ENCODE measurements around the gene AUTS2.
A peak's percentile ranks its signal among the peaks of the same experiment; 100 is the strongest.

AUTS2 gene

DNA sequence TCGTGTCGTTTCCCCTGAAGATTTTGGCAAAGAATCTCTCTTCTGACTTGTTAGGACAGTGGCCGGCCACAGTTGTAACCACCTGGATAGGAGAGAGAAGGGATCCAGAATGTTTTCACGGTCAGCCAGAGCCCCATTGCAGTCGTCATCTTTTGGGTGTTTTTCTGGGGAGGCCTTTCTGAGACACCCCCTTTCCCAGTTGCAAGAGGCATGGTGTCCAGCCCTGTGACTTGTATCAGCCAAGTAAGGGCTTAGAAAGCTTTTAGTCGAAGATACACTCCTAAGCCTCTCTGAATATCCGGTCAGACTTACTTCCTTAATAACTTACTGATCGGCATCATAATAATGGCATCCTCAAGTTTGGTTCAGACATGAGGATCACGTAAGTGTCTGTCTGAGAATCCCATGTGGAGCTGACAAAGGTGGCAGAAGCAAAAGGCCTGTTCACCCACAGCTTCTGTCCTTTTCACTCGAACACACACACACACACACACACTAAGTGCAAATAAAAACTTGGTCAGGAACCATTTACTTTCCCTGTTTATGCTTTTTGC is 1098.0 kb downstream of the AUTS2 start:
- TF ChIP-seq, protein P1, sequence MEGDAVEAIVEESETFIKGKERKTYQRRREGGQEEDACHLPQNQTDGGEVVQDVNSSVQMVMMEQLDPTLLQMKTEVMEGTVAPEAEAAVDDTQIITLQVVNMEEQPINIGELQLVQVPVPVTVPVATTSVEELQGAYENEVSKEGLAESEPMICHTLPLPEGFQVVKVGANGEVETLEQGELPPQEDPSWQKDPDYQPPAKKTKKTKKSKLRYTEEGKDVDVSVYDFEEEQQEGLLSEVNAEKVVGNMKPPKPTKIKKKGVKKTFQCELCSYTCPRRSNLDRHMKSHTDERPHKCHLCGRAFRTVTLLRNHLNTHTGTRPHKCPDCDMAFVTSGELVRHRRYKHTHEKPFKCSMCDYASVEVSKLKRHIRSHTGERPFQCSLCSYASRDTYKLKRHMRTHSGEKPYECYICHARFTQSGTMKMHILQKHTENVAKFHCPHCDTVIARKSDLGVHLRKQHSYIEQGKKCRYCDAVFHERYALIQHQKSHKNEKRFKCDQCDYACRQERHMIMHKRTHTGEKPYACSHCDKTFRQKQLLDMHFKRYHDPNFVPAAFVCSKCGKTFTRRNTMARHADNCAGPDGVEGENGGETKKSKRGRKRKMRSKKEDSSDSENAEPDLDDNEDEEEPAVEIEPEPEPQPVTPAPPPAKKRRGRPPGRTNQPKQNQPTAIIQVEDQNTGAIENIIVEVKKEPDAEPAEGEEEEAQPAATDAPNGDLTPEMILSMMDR (IDR thresholded peaks at IDR 0.05; ENCODE audit: low read depth, low read length, missing control alignments), result no peak
- peak overlapping the region; percentile 96 for H3K4me3 ChIP-seq (ENCODE audit: low read depth, low read length)
- no peak for DNase-seq (ENCODE audit: low read depth)

DNA sequence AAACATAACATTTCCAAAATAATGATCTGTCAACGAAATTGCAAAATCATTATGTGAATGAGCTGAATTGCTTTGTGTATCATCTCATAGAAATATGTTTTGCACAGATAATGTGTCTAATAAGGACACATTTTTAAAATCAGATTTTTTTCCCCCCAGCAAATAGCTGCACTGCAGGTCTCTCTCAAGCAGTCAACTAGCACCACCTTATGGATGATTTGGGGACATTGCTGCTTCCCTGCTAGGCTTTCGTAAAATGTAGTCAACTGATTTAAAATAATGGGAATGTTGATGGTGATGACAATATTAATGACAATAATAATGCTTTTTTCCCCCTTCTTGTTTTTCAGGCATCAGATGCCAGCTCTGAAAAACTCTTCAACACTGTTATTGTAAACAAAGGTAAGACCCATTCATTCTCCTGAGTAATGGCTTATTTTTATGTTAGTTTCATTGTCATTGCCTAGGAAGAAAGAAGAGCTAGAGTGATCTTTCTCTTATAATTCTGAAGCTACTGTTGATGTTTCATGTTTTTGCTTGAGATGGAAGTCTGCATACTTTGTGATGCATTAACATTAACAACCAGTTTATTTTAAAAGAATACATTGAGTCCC is 1100.1 kb downstream of the AUTS2 start:
- H3K4me3 ChIP-seq (ENCODE audit: low read depth, low read length), result no peak overlapping the region
- TF ChIP-seq, protein P1 (IDR thresholded peaks at IDR 0.05; ENCODE audit: low read depth, low read length, missing control alignments), result peak; percentile 72
- DNase-seq (ENCODE audit: low read depth), result no peak

DNA sequence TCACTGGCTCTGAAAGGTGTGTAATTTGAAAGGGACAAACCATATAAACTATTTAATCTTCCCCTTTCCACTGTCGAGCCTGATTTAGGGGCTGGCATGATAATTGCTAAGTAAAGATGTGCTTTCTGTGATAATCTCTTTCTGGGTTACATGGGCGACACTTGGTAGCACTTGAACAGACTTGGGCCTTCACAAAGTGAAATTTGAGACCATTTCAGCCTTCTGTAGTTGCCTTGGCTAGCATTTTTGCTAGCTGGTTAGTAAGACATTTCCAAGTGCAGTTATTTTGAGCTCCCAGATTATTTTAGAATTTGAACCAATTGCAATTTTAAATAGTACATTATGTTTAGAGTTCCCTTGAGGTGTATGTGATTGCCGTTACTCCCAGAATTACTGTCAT is 1101.0 kb downstream of the AUTS2 start:
- TF ChIP-seq, protein P1 (IDR thresholded peaks at IDR 0.05; ENCODE audit: low read depth, low read length, missing control alignments), result no peak
- H3K4me3 ChIP-seq (ENCODE audit: low read depth, low read length), result no peak overlapping the region
- no peak for DNase-seq (ENCODE audit: low read depth)

DNA sequence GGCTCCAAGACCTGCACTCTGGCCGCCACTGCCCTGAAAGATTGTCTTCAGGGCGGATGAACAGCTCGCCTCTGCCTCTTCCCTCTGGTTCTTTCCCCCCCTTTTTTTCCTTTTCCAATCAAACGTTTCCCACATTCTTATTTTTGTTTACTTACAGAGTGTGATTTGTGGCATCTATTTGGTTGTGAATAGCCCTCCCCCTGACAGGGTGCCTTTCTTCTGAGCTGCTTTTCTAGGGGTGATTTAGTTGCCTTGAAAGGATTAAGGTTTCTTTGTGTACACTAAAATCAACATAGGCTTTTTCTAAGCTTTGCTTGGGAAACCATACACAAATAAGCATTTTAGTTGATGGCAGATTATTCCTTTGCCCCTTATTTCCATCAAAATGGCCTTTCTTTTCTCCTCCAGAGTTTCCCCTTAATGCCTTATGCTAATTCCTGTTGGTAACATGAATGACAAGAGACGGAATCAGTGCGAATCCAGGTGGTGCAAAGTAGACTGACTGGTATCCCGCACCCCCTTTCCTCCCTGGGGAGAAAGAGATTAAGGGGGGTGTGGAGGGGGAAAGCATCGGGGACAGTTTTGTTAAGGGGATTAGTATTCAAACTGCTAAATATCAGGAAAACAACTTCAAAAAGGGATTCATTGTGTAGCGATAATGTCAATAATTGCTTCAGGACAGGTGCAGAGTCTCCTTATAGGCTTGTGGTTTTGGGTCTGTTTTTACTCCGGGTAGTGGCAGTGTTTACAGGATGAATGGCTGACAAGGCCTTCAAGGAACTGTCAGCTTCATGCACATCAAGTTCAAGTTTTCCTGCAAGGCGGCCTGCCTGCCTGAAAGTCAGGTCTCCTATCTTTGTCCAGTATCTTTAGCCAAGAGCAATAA is 1102.0 kb downstream of the AUTS2 start:
- no peak for DNase-seq (ENCODE audit: low read depth)
- TF ChIP-seq, protein P1 (IDR thresholded peaks at IDR 0.05; ENCODE audit: low read depth, low read length, missing control alignments), result no peak
- no peak overlapping the region for H3K4me3 ChIP-seq (ENCODE audit: low read depth, low read length)

DNA sequence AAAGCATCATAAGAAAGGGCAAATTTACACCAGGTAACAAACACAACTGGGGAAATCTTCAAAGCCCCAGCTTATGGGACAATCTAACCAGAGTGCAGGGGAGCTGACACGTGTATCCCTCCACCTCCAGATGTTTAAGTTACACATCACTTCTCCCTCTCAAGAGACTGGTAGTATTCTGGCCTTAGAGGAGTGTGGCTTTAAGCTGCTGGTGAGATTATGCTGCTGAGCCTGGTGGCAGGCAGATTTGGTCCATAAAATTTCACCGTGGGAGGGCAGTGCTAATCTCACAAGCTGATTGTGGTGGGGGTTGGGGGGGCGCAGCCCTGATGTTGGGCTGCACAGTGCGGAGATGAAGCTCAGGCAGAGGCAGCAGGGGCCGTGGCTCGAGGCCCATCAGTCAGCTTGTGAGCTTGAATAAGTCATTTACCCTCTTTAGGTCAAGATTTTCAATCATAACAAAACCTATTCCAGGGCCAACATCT is 1102.7 kb downstream of the AUTS2 start:
- H3K4me3 ChIP-seq (ENCODE audit: low read depth, low read length), result no peak overlapping the region
- TF ChIP-seq, protein P1 (IDR thresholded peaks at IDR 0.05; ENCODE audit: low read depth, low read length, missing control alignments), result no peak
- no peak for DNase-seq (ENCODE audit: low read depth)

DNA sequence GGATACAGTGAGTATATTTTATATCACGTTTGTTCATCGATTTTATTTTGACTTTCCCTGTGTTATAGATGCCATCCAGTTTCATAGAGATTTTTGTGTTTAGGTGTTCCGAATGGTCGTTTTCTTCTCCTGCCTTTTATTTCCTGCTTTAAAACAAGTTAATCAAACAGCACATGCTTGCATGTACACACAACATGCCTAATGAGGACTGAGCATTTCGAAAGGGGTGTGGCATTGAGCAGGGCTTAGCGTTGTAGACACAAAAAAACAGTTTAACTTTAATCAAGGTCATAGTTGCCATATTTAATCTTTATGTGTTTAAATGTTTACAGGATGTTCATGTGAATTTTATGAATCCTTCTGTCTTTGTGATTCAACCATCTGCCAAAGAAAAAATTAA is 1103.2 kb downstream of the AUTS2 start:
- TF ChIP-seq, protein P1 (IDR thresholded peaks at IDR 0.05; ENCODE audit: low read depth, low read length, missing control alignments), result no peak
- DNase-seq (ENCODE audit: low read depth), result no peak
- no peak overlapping the region for H3K4me3 ChIP-seq (ENCODE audit: low read depth, low read length)

Data from GM12864 (cell line).